Stomach smooth muscle (tissue), 2 donors: Measurements from ENCODE around the gene ZMAT5.

Experiments used
- H3K27ac ChIP-seq: one replicate; pipeline ENCODE4 v1.7.0; 2013; ENCODE audit warnings: mild to moderate bottlenecking, low read length, inconsistent platforms
- H3K27me3 ChIP-seq, 2 donors: one replicate each; pipeline ENCODE4 v1.7.0; 2013; ENCODE audit warnings: low read length in 2 of 2; ENCODE audit not compliant: insufficient read depth in 2 of 2, control insufficient read depth in 1 of 2
- H3K36me3 ChIP-seq, 2 donors: one replicate each; pipeline ENCODE4 v1.7.0; 2013; ENCODE audit warnings: low read length in 2 of 2; ENCODE audit not compliant: control insufficient read depth in 2 of 2, insufficient read depth in 2 of 2
- H3K4me1 ChIP-seq: one replicate; pipeline ENCODE4 v1.7.0; 2013; ENCODE audit warnings: low read length; ENCODE audit not compliant: control insufficient read depth, insufficient read depth
- H3K4me3 ChIP-seq, 2 donors: one replicate each; pipeline ENCODE4 v1.7.0; 2013; ENCODE audit warnings: low read length in 2 of 2
- H3K9ac ChIP-seq, 2 donors: one replicate each; pipeline ENCODE4 v1.7.0; 2013; ENCODE audit warnings: low read length in 2 of 2, mild to moderate bottlenecking in 1 of 2
- H3K9me3 ChIP-seq, 2 donors: one replicate each; pipeline ENCODE4 v1.7.0; 2013; ENCODE audit warnings: low read length in 2 of 2; ENCODE audit not compliant: control insufficient read depth in 2 of 2
- donor health status: healthy.
- donor health status: Pancreatic carcinoma.

The ZMAT5 gene

GRCh38 chr22:29803190-29803589, 36.4 kb upstream of the ZMAT5 start:
- peaks cover 13% of the 10 kb centered on the region for H3K4me1 ChIP-seq
- peaks cover 71 to 83% of the 10 kb centered on the region in 2 donors for H3K36me3 ChIP-seq
- no peak overlapping the region for H3K4me3 ChIP-seq
- no peak overlapping the region for H3K27ac ChIP-seq
- H3K27me3 ChIP-seq: no peaks in the 10 kb centered on the region
- H3K9ac ChIP-seq: no peak overlapping the region
- no peaks in the 10 kb centered on the region for H3K9me3 ChIP-seq

- Histone ChIP-seq H3K27ac (no peak overlapping the region), H3K4me3 (no peak overlapping the region), H3K9ac (no peak overlapping the region), H3K9me3 (no peaks in the 10 kb centered on the region), H3K36me3 (peaks cover 61 to 78% of the 10 kb centered on the region in 2 donors), H3K4me1 (peaks cover 12% of the 10 kb centered on the region), H3K27me3 (no peaks in the 10 kb centered on the region)
These were observed 35.0 kb upstream of the ZMAT5 start for GRCh38 chr22:29801796-29802195.

- Histone ChIP-seq H3K4me1 (peaks cover 10% of the 10 kb centered on the region), H3K4me3 (no peak overlapping the region), H3K27me3 (no peaks in the 10 kb centered on the region), H3K9ac (no peak overlapping the region), H3K27ac (no peak overlapping the region), H3K9me3 (no peaks in the 10 kb centered on the region), H3K36me3 (peaks cover 55 to 78% of the 10 kb centered on the region in 2 donors)
These were observed 34.3 kb upstream of the ZMAT5 start for GRCh38 chr22:29801153-29801552.

DNA sequence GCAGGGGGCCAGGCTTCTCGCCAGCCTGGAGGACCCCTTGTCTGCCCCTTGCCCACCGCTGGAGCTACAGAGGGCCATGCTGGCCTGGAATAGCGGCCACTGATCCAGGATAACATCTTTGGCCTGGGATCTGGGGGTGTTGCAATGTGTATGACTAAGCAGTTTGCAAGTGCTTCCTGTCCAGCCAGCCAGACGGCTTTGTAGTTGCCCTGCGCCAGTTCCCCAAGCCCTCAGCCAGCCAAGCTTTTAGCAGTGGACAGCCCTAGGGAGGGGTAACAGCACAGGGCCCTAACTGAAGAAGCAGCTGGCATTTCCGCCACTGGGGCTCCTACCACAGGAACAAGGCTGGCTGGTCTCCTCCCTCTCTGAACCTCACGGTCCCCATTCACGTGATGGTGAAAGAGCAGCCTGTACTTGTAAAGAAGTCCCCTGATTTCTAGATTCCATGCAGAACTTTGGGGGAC, 32.4 kb upstream of the ZMAT5 start:
- no peaks in the 10 kb centered on the region for H3K27me3 ChIP-seq
- H3K4me1 ChIP-seq: peaks cover 6% of the 10 kb centered on the region
- H3K36me3 ChIP-seq: peaks cover 42 to 67% of the 10 kb centered on the region in 2 donors
- no peak overlapping the region for H3K9ac ChIP-seq
- no peak overlapping the region for H3K27ac ChIP-seq
- no peaks in the 10 kb centered on the region for H3K9me3 ChIP-seq
- no peak overlapping the region for H3K4me3 ChIP-seq

- Histone ChIP-seq H3K4me1 (peaks cover 6% of the 10 kb centered on the region), H3K4me3 (no peak overlapping the region), H3K9ac (no peak overlapping the region), H3K9me3 (no peaks in the 10 kb centered on the region), H3K27me3 (no peaks in the 10 kb centered on the region), H3K36me3 (peaks cover 38 to 63% of the 10 kb centered on the region in 2 donors), H3K27ac (no peak overlapping the region)
These were observed 32.0 kb upstream of the ZMAT5 start for GRCh38 chr22:29798801-29799200.

DNA sequence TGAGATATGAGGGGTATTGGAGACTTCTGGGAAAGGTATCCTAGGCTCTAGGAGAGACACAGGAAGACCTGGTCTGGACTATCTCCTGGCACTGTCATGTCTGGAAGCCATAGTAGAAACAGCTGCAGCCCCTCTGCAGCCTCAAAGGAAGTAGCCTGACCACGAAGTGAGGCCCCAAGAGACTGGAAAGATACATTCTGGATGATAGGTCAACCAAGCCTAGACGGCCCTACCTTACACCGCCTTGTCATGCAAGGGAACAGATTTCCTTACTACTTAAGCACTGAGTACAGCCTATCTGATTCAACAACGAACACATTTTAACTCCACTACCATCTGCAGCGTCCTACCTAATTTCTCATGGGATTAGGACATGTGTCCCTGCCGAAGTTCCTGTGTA, 31.5 kb upstream of the ZMAT5 start:
- Histone ChIP-seq H3K9ac (no peak overlapping the region), H3K36me3 (peaks cover 39 to 61% of the 10 kb centered on the region in 2 donors), H3K4me1 (peaks cover 6% of the 10 kb centered on the region), H3K9me3 (no peaks in the 10 kb centered on the region), H3K4me3 (no peak overlapping the region), H3K27me3 (no peaks in the 10 kb centered on the region), H3K27ac (no peak overlapping the region)

DNA sequence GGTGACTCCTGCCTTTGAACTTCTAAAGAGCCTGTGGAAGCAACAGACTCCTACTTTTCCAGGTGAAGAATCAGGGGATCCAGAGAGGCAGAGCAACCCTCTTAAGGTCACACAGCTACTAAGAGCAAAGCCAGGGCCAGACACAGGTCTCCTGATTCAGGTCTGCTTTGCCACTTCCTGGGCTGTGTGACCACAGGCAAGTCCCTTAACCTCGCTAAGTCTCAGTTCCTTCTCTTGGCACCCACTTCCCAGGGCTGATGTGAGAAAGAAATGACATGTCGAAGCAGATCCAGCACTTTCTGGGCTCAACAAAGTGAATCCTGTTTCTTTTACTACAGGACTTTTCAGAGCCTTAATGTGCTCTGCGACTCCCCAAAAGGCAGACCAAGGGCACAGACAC, 30.5 kb upstream of the ZMAT5 start:
- H3K9ac ChIP-seq: no peak overlapping the region
- no peaks in the 10 kb centered on the region for H3K27me3 ChIP-seq
- H3K9me3 ChIP-seq: no peaks in the 10 kb centered on the region
- H3K4me1 ChIP-seq: peaks cover 6% of the 10 kb centered on the region
- H3K4me3 ChIP-seq: no peak overlapping the region
- H3K27ac ChIP-seq: no peak overlapping the region
- H3K36me3 ChIP-seq: peaks cover 44 to 67% of the 10 kb centered on the region in 2 donors

DNA sequence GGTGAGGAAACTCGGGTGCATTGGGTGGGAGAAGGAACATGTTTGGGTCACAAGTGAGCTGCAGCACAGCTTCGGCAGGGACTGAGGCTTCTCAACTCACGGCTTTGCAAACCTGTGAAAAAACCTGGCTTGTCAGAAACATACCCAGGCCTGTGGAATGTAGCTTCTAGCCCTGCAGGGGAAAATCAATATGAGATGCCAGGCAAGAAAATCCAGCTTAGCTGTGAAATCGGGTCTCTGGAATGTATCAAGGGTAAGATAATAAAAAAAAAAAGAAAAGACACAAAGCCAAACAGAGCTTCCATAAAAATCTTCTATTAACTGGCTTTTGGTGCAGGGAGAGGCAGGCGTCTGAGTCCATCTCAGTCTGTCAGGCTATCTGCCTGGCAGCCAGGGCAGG, 28.9 kb upstream of the ZMAT5 start:
- Histone ChIP-seq H3K27me3 (no peaks in the 10 kb centered on the region), H3K27ac (no peak overlapping the region), H3K4me3 (no peak overlapping the region), H3K36me3 (peaks cover 35 to 59% of the 10 kb centered on the region in 2 donors), H3K4me1 (peaks cover 6% of the 10 kb centered on the region), H3K9ac (no peak overlapping the region), H3K9me3 (no peaks in the 10 kb centered on the region)

- Histone ChIP-seq H3K27ac (no peak overlapping the region), H3K4me3 (no peak overlapping the region), H3K4me1 (no peaks in the 10 kb centered on the region), H3K9ac (no peak overlapping the region), H3K36me3 (peaks cover 41 to 55% of the 10 kb centered on the region in 2 donors), H3K27me3 (no peaks in the 10 kb centered on the region), H3K9me3 (no peaks in the 10 kb centered on the region)
These were observed 26.6 kb upstream of the ZMAT5 start for GRCh38 chr22:29793396-29793795.

DNA sequence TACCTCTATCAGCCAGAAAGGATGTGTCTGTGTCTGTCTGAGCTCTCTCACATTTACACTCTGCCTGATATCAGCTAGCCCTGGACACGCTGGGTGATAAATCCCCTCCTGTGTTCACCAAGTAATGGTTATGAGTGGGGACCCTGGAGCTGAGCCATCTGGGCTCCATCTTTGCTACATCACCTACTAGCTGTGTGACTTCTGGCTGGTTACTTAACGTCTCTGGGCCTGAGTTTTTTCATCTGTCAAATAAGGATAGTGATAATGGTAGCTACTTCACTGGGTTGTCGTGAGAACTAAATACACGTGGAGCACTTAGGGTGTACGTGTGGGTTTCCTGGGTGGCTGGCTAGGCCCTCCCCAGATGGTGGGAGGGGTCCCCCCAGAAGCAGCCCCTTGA, 23.3 kb upstream of the ZMAT5 start:
- Histone ChIP-seq H3K27me3 (no peaks in the 10 kb centered on the region), H3K4me3 (no peak overlapping the region), H3K9me3 (no peaks in the 10 kb centered on the region), H3K36me3 (peaks cover 36 to 45% of the 10 kb centered on the region in 2 donors), H3K9ac (no peak overlapping the region), H3K4me1 (no peaks in the 10 kb centered on the region), H3K27ac (no peak overlapping the region)

GRCh38 chr22:29788339-29789279, 21.8 kb upstream of the ZMAT5 start:
- no peaks in the 10 kb centered on the region for H3K9me3 ChIP-seq
- peaks cover 32 to 40% of the 10 kb centered on the region in 2 donors for H3K36me3 ChIP-seq
- H3K9ac ChIP-seq: no peak overlapping the region
- no peaks in the 10 kb centered on the region for H3K27me3 ChIP-seq
- no peak overlapping the region for H3K27ac ChIP-seq
- no peak overlapping the region for H3K4me3 ChIP-seq
- H3K4me1 ChIP-seq: peaks cover 4% of the 10 kb centered on the region
